Esophagus muscularis mucosa (tissue), 3 donors: ENCODE measurements around the gene CTR9.

Source experiments
- CTCF ChIP-seq, 3 experiments: fragments of 200-600 bp in 2 of 3; fragments of 450-650 bp in 1 of 3; sonication (generic) in 2 of 3; IDR thresholded peaks; one replicate each; pipeline ENCODE4 v1.5.1; 2017 to 2019; ENCODE audit warnings: antibody characterized with exemption in 3 of 3, mild to moderate bottlenecking in 2 of 3, moderate library complexity in 1 of 3
- POLR2A ChIP-seq: fragments of 450-650 bp; IDR thresholded peaks from one replicate; pipeline ENCODE4 v1.6.1; 2017; ENCODE audit warnings: antibody characterized with exemption, moderate library complexity, mild to moderate bottlenecking, low read depth
- POLR2AphosphoS5 ChIP-seq, 2 donors: sonication (generic); formaldehyde crosslinking; IDR thresholded peaks; one replicate each; pipeline ENCODE4 v1.6.1; 2017; ENCODE audit warnings: antibody characterized with exemption in 2 of 2

GRCh38 chr11:10796191-10796590 is 45.1 kb downstream of the CTR9 start:
- TF ChIP-seq CTCF (IDR thresholded peaks at IDR 0.05) (no peak), POLR2A (no peak), POLR2AphosphoS5 (IDR thresholded peaks at IDR 0.05) (no peak)
